Fibroblast of gingiva (primary cell): Measurements from ENCODE around the gene LRRN2.
"Not testable (repeated sequence)": the region's sequence is repeated elsewhere in the genome, so short reads cannot be mapped to it uniquely, and the experiment has no call there.

Experiments used
- DNase-seq: peaks from one replicate; pipeline ENCODE4 v3.0.0-alpha.2; 2011; ENCODE audit warnings: low read depth

LRRN2 gene

DNA sequence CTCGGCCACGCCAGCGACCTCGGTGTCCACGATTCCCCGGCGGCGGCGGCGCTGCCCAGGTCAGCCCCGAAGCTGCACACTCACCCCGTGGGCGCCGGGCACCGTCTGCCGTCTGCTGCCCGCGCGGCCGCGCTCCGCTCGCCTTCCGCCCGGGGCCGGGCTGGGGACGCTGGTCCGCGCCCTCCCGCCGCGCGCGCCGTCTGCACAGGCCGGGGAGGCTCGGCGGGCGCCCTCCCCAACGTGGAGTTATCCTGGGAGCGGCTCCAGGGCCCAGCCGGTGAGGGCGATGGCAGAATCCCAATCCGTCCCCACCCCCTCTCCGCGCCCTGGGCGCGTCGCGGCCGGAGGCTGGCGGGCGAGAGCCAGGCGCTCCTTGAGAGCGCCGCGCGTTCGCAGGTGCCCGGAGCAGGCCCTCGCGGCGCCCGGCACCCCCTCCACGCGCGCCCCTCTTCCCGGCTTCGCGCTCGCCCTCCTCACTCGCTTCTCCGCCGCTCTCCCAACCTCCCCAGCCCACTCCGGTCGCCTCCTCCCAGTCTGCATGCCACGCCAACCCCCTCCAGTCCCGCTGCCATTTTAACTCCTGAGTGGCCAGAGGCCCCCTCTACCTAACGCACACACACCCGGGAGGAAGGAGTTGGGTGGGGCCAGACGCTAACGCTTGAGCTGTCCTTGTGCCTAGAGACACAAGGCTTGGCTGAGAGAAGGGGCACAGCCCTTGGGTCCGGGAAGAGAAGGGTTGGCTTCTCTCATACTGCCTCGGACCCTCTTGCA lies at the start of gene LRRN2:
TSS of gene LRRN2 (minus strand) at position 503 of the 771 bp plus-strand sequence. CDS start 65,746 bp downstream, outside the sequence.
- no peak for DNase-seq

DNA sequence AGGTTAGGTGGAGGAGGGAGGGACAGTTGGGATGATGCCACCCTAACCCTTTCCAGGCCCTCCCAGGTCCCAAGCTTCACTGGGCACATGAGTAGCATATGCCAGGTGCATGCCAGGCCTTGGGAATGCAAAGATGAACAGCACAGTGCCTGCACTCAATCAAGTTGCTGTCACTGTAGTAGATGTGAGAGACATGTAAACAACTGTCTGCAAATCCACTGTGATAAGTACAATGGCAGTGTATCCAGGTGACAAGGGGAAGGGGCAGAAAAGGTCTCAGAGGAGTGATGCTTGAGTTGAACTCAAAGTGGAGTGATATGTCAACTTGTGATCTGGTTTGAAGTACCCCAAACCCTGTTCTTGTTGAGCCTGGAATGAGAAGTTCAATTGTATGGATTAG lies 49.5 kb upstream of the LRRN2 start:
- no peak for DNase-seq

GRCh38 chr1:204733869-204734596 lies 48.5 kb upstream of the LRRN2 start:
- no peak for DNase-seq

- DNase-seq = no peak
Observed at GRCh38 chr1:204733289-204733688, 47.8 kb upstream of the LRRN2 start.

GRCh38 chr1:204731985-204732575 lies 46.5 kb upstream of the LRRN2 start:
- no peak for DNase-seq

GRCh38 chr1:204731509-204731908 lies 46.0 kb upstream of the LRRN2 start:
- DNase-seq = no peak

DNA sequence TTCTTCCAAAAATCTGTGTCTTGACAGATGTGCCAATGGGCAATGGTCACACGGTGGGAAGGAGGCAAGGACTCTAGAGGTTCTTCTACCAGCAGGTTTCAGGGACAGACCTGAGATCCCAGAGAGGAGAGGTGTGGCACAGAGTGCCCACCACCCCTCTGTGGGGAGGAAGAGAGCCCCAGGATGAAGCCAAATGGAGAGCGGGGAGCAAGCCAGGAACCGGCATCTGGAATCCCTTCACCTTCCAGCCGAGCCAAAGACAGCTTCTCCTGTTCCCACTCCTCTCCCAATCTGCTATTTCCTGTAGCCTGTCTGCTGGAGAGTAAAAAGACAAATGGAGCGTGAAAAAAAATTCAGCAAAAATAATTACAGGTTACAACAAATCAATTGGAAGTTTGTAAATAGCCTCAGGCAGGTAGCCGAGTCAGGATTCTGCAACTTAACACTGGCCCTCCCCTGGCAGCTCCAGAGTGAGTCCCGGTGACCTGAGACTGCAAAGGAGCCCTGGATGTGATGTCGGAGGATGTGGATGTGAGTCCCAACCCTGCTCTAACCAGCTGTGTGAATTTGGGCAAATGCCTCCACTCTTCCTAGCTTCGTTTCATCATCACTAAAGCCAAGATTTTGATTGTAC lies 45.4 kb upstream of the LRRN2 start:
- no peak for DNase-seq

GRCh38 chr1:204729516-204729915 lies 44.0 kb upstream of the LRRN2 start:
- no peak for DNase-seq

- DNase-seq = no peak
Observed at GRCh38 chr1:204728456-204728855, 42.9 kb upstream of the LRRN2 start.

DNA sequence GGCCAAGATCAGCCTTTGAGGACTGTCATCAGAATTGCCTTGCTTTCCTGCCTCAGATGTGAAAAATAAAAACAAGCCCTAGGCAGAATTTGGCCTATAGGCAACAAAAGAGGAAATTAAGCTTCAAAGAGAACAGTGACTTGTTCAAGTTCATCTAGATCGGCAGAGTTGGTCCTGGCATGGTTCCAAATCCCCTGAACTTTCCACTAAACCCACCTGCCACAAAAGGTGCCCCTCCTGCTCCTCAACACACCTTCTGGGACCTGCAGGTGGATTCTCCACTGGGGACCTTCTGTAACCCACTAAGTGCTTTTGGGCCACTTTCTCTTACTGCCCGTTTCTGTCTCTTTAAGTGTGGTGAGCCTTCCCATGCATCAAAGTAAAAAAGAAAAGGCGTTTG lies 42.5 kb upstream of the LRRN2 start:
- DNase-seq = no peak

- not testable (repeated sequence) for DNase-seq
Observed at GRCh38 chr1:204727438-204727837, 41.9 kb upstream of the LRRN2 start.

GRCh38 chr1:204726478-204726877 lies 40.9 kb upstream of the LRRN2 start:
- DNase-seq = no peak

- DNase-seq = no peak
Observed at GRCh38 chr1:204725821-204726448, 40.4 kb upstream of the LRRN2 start.

DNA sequence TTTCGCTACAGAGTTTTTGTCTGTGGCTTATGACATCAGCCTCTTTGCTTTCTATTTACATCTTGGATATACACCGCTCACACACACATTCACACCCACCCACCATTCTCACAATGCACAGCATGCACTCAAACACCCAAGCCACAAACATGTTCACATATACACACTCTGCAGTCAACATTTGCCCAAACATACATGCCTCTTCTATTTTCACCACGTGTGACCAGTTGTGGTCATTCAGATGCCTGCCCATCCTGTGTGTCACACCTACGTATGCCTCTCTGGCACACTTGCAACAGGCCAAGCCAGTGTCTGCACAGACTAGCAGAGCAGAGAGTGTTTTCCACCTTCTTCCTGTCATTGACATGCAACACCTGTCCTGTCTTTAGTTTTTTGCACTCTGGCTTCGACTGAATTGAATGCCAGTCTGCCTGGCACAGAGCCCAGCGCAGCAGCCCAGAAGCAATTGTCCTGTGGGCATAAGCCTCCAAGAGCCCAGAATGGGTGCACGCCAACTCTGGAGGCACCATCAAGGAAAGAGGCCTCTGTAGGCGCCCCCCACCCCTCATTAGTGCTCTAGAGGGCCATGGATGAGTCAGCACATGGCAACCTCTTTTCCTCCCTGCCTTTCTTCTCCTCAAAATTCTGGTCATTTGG lies 37.7 kb upstream of the LRRN2 start:
- DNase-seq = no peak

DNA sequence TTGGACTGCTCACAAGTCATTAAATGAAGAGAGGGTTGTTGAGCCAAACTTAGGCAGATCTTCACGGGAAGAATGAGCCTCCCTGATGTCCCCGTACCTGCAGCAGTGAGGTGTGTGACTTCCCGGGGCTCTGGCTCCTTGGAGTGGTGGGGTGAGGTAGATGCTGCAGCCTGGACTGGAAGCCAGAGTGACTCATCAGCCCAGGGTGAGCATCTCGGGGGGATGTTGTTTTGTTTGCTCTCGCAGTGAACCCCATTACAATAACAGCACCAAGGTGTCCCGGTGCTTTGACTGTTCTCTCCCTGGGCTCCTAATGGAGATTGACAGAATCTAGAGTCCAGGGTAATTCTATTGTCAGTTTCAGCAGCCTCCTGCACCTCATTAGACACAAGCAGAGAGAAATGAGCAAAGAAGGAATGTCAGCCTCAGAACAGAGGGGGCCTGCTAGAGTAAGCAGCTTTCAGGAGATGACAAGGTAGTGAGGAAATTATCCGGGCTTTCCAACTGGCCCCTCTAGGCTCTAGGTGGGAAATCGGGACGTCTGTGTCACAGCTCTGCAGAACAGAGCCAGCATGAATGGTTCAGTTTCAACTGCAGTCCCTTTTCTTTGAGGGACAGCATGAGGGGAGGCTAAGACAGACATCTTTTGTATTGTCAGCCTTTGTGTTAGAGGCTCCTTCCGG lies 36.0 kb upstream of the LRRN2 start:
- no peak for DNase-seq

DNA sequence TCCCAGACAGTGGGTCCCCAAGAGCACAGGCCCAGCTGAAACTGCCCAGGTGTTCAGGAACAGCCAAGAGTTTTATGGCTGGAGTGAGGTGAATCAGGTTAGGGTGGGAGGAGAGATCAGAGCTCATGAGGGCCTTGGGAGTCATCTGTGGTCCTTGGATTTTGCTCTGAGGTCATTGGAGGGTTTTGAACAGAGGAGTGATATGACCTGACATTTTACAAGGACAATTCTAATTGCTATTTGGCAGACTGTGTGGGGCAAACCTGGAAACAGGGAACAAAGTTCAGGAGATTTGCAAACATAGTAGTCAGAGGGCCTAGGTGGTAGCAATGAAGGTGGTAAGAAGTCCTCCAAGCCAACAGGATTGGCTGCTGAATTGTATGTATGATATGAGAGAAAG lies 31.1 kb upstream of the LRRN2 start:
- DNase-seq = no peak

DNA sequence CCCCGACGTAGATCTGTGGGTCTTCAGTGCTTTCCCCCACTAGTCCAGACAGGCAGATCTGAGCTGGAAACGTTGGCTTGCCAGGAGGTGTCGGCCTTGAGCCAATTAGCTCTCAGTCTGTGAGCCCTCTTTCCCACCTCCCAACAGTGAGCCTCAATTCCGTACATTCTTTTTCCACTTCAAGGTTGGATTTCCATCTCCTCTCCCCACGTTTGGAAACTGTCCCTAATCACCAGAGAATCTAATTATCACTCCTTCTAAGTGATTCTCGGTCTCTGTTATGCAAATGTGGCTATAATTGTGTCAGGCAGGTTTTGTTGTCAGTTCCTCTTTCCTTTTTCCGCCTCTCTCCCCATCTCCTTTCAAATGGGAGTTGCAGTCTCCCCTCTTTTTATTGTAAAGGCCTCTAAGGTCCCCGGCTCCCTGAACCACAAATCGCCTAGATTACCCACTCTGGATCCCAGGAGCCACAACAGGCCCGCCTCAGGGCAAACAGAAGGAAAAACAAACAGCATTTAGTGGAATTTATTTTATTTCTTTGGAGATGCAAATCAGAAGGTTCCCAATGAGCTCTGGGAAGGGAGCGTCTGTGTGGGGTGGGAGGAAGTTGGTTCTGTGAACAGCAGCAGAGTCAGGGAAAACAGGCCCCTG lies 29.4 kb upstream of the LRRN2 start:
- no peak for DNase-seq

DNA sequence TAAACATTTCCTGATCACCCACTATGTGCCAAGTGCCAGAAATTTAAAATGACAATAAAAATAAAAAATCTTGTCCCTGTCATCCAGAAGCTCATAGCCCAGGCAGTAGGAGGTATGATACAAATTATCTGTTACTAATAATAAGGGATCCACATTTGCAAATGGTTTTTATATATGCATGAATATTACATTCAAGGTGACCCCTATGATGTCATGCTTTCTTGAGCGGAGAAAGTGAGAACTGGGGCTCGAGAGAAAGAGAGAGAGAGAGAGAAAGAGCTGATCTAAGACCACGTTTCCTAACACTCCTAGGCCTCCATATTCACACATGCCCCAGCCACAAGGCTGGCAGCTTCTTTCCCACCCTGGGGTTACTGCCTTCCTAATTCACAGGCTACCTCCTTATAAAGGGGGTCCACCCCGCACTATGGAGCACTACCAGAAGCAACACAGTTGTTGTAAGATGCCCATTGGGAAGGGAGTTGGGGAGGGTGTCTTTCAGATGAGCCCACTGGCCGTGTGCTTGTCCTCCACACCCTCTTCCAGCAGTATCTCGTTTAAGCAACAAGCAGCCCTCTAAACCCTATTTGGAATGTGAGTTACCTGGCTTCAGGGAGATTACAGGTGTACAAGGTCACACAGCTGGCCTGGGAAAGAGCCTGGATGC lies 28.8 kb upstream of the LRRN2 start:
- no peak for DNase-seq

- DNase-seq = no peak
Observed at GRCh38 chr1:204713541-204713940, 28.0 kb upstream of the LRRN2 start.
